Stimulated activated CD8-positive, alpha-beta memory T cell treated with anti-CD3 and anti-CD28 coated beads, Interleukin-2, amount 100 ng/mL, for 48 hours (primary cell): Measurements from ENCODE around the gene COL7A1.

ENCODE experiments used
- DNase-seq, 2 donors: peaks; one replicate each; pipeline ENCODE4 v3.0.0-alpha.2; 2020; ENCODE audit warnings: low read depth in 2 of 2

Gene COL7A1

DNA sequence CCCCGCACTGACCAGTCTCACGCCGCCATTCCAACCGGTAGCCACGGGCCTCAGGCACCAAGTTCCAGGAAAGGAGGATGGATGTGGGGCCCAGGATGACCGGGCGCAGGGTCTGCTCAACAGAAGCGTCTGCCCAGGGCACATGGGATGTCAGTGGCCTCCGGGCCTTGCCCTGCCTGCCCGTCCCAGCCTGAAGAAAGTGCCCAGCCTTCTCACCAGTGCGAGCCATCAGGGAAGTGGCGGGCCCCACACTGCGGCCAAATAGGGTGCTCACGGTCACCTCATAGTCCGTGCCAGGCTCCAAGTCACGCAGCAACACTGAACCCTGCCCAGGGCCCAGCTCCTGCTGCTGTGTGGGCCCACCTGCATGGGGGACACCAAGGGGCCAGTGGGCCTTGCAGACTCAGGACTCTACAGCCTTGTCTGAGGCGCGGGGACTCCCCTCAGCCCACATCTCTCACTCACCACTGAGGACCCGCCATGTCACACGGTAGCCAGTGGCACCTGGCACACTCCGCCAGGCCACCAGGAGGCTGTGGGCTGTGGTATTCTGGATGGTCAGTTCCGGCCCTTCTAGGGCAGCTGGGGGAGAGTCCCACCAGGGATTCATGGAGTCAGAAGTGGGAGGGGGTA, 3.1 kb downstream of the COL7A1 start:
- no peak for DNase-seq

DNA sequence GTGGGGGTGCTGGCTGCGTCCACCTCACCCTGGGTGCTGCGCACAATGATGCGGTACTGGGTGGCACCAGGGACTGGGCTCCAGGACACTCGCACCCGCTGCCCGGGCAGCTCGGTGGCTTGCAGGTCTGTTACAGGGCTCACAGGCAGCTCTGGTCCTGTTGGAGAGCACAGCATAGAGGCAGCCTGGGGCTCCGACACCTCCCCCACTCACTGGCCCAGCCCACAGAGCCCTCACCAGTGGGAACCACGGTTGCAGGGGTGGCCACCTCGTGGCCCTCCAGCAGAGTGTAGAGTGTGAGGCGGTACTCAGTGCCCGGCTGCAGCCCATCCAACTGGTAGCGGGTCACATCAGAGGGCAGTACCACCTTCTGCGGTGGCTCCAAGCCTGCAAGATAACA, 3.7 kb downstream of the COL7A1 start:
- DNase-seq = no peak

DNA sequence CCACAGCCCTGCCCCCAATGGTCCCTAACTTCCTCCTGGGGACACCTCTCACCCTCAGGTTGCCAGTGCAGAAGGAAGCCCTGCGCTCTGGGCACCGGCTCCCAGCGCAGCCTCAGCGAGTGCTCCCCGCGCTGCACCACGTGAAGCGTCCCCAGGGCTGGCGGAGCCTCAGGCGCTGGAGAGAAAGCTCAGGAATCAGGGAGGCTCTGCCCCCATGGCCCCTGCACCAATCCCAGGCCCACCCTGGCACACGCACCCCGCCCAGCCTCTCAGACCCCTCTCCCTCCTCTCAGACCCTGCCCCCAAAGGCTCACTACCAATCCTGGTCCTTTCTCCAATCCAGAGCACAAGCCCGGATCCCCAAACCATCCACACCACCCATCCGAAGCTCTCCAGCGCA, 6.9 kb downstream of the COL7A1 start:
- DNase-seq = no peak

DNA sequence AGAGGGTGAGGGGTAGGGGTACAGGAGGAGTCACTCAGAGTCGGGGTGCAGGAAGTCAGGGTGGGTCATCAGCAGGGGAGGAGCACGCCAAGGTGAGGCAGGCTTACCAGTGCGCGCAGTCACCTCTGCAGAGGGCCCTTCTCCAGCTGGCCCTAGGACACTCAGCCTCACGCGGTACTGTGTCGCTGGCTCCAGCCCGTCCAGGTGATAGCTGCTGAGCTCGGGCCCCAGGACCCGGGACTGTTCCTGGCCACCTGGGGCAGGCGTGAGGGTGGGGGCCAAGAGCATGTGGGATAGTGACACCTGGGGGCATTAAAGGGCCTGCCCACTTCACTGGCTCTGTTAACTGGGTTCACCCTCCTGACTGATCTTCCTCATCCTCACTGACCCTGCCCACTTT, 7.4 kb downstream of the COL7A1 start:
- DNase-seq = no peak

DNA sequence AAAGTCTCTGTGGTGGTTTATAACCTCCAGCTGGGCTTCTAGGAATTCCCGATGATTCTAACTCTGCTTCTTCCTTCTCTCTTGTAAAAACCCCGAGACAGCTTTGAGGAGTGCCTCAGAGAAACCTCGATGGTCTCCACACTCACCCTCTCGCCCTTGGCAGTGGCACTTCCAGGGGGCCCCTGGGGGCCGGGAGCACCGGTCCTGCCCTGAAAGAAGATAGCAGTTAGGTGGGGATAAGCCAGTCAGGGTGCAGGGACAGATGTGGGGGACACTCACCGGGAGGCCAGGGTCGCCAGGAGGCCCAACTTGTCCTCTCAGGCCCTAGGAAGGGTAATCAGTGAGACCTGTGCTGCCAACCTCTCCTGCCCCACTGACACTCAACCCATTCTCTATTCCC, 9.7 kb downstream of the COL7A1 start:
- no peak for DNase-seq

DNA sequence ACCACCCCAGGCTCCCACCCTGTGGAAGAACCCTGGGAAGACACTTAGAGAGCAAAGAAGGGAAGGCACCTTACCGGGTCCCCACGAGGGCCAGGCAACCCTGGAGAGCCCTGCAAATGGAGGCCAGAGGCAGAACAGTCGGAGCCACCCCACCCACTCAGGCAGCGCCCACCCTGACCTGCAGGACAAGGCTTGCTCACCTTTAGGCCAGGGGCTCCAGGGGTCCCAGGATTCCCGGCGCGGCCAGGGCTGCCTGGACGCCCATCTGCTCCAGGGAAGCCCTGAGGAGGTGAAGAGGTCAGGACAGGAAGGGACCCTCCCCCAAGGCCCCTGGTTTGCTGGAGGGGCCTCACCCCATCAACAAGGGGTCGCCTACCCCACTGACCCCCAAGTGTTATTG, 10.3 kb downstream of the COL7A1 start:
- DNase-seq = no peak

DNA sequence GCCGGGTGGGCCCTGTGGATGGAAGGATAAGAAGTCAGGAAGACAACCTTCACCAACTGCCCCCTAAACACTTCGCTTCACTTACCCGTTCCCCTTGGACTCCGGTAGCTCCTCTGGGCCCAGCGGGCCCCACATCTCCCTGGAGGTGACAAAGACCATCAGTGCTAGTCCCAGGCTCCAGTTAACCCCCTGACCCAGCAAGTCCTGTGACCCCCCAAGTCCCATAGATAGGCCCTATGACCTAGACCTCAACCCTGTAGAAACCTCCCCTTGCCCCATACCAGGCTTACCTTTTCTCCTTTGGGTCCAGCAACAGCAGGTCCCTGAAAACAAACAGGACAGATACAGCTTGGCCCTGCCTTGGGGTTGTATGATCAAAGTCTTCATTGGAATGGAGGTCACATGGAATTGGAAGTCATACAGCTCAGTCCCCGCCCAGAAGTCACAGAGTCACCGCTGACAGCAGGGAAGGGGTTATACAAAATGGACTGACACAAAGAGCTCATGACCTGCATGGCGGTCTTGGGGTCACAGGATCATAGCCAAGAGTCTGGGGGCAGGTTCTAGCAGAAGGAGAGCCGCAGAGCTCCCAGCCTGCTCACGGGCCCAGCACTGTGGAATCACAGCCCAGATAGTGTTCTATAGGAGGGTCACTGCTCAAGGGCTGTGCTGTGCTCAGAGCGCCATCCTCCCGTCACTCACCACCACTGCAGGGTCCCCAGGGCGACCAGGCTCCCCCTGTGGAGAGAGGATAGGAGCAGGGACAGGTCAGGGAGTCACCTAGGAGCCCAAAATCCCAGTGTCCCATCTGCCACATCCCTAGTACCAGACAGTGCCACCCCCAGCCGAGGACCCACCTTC, 13.3 kb downstream of the COL7A1 start:
- no peak for DNase-seq

DNA sequence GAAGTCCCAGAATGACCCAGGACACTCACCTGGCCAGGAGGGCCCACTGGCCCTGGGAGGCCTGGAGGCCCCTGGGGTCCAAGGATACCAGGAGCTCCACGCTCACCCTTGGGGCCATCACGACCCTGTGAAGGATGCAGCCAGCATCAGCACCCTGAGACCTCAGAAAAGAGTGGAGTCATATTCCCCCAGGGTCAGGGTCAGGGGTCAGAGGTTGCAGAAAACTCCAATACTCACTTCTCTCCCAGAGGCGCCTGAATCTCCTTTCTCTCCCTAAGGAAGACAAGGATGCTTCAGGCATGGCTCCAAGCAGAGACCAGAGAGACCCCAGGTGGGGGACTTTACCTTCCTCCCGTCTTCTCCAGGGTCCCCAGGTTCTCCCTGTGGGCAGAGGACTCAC, 18.5 kb downstream of the COL7A1 start:
- DNase-seq = no peak

DNA sequence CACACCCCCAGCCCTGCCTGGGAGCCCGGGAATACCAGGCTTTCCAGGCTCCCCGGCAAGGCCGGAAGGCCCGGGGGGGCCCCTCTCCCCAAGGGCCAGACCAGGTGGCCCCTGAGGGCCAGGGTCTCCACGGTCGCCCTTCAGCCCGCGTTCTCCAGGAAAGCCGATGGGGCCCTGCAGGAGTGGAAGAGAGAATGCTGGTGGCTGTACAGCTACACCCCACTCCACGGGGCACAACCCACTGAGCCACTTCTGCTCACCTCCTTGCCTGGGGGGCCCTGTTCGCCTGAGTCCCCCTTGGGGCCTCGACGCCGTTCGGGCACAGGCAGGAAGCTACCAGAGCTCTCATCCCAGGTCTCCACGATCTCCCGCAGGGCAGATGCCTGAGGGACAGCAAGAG, 19.8 kb downstream of the COL7A1 start:
- no peak for DNase-seq

DNA sequence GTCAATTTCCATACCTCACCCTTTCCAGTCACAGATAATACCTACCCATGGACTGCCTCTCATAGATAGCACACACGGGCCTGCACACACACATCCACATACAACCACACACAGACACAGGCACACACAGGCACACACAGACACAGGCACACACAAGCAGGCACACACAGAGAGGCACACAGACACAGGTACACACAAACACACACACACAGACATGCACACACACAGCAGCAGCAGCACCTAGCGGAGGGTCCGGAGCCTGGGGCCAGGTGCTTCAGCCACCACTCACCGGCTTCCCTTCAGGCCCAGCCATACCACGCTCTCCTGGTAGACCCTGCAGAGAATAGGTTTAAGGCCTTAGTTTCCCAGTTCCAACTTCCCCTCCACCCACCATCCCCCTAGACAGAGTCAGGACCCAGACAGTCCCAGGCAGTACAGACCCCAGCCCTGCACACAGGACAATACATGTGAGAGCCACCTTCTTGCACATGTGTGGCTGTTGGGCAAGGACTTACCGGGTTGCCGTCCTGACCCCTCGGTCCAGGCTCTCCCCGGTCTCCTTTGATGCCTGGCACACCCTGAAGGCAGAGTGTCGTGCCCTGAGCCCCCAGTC, 21.1 kb downstream of the COL7A1 start:
- no peak for DNase-seq

DNA sequence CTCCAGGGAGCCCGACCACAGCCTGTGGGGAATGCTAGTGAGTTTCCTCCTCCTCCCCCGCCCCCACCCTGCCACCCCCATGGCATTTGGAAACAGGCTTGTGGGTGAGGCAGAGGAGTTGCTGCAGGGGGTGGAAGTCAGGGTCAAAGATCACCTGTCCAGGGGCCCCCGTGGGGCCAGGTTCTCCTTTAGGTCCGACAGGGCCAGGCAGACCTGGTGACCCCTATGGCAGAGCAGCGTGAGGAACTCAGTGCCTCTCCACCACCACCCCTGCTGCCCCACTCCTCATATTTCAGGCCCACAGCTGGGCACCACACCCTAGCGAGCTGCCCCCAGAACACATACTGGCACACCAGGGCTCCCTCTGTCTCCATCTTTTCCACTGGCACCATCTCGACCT, 22.6 kb downstream of the COL7A1 start:
- no peak for DNase-seq

DNA sequence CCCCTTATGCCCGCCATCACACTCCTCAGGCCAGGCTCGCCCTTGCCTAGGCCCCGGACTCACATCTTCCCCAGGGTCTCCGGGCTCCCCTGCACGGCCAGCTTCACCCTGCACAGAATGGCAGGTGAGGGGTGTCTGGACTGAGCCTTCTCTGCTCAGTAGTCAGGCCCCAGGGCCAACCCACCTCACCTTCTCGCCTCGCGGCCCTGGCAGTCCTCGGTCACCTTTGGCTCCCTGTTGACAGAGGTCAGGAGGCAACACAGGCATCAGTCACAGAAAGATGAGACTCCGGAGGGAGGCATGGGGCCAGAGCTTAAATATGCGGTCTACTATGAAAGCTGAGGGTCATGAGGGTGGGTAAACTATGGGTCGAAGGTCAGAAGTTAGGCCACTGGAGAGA, 23.2 kb downstream of the COL7A1 start:
- DNase-seq = no peak

DNA sequence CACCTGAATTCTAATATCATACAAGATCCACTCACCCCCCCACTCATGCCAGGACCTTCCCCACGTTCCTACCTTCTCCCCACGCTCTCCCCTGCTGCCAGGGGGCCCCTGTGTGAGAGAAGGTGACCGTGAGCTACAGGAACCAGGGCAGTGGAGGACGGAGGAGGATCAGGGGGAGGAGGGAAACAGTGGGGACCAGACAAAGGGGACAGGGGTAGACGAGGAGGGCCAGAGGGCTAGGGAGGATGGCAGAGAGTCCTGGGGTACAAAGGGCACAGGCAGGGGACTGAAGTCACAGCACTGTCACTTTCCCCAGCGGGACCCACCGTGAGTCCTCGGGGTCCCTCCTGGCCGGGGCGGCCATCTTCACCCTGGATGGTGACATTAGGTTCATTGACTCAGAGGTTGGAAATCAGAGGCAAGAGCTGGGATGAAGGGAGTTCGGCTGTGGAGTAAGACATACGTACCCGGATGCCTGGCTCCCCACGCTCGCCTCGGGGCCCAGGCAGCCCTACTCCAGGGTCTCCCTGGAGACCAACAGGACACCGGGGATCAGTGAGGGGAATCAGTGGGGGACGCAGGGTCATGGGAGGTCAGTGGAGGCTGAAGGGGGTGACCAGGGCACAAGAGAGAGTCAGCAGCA, 25.2 kb downstream of the COL7A1 start:
- DNase-seq = no peak

DNA sequence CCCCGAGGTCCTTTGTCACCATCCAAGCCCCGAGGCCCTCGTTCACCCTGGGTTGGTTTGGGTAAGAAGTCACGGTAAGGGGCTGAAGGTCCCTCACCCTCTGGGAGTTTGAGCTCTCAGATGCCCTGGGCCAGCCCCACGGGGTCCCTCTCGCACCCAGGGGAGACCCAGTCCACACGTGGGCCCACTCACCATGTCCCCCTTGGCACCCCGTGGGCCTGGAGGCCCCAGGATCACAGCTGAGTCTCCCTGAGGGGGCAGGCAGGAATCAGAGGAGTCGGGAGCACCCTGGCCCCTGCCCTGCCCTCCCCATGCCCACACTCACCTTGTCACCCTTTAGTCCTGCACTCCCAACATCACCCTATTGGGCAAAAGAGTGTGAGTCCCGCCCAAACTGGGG, 25.7 kb downstream of the COL7A1 start:
- no peak for DNase-seq

DNA sequence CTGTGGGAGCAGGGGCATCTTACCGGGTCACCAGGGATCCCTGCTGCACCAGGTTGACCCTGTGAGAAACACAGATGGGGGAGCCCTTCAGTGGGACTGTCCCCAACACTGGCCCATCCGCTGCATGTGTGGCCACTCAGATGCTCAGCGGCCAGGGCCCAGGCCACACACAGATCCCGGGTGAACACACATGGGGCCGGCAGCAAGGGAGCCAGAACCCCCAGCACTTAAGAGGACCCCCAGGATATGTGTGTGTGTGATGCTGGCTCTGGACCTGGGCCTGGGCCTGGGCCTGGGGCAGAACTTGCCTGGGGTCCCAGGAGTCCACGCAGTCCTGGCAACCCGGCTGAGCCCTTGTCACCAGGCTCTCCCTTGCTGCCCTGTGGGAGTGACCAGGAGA, 26.7 kb downstream of the COL7A1 start:
- DNase-seq = no peak

DNA sequence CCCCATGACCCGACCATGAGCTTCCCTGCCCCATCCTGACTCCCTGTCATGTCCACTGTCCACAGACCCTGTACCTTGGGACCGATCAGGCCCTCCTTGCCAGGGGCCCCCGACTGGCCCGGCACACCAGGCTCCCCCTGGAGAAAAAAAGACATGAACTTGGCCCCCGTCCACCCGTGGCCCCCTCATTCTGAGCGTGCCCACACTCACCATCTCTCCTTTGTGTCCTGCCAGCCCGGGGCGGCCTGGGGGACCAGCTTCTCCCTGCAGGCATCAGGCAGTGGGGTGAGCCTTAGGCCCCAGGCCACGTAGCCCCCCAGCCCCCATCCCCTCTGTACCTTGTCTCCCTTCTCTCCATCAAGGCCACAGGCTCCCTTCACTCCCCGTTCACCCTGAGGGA, 27.6 kb downstream of the COL7A1 start:
- no peak for DNase-seq

DNA sequence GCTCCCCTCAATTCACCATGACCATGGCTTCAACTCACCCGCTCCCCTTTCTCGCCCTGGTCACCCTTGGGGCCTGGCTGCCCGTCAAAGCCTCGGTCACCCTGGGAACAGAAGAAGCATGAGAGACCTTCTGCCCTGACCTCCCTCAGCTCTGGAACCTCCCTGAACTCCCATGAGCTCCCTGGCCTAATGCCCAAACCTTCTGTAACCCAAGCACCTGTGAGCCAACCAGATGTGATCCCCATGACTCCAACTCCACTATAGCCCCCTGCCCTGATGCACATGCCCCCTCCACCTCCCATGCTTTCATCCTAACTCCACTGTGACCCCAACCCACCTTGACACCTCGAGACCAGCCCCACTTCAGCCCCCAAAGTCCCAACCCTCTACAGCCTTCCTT, 28.0 kb downstream of the COL7A1 start:
- DNase-seq = no peak

DNA sequence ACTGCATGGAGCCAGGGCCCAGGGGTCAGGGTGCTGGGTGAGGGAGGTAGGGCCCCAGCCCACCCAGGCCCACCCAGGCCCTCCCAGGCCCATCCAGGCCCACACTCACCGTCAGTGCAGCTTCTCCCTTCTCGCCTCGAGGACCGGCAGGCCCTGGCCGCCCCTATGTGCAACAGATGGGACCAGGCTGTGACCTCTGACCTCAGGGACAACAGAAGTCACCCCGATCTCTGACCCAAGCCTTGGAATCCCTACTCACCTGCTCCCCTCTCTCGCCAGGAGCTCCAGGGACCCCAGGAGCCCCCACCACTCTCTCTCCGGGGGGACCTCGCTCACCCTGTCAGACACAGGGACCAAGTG, 28.7 kb downstream of the COL7A1 start:
- no peak for DNase-seq

DNA sequence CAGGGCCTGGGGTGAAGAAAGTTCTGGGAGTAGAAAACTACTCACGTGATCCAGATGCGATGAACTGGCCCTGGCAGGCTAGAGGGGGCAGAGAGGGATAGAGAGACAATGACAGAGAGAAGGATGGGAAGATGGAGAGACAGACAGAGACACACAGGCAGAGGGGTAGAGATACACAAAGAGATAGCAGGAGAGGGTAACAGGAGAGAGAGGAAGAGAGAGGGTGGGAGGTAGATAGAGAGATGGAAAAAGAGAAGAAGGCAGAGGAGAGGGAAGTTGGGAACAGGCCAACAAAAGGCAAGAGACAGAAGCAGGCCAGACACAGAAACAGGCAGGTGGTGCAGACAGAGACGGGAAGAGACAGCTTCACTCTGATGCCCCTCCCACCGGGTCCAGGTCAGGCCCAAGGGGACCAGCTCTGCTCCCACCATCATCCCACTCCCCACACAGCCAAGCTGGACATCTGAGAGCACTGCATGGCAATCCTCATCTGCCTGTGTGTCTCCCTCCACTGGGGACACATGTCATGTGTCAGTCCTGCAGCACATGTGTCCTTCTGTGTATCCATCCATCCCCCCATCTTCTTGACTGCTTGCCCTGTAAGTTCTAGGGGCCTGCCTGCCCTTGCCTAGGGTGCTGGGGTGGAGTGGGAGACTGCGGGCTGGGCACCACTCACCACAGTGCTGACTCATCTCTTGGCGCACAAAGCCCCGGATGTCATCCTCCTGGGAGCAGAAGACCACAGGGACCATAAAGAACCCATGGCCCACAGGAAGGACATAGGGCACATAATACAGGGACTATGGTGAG, 29.3 kb downstream of the COL7A1 start:
- DNase-seq = no peak

DNA sequence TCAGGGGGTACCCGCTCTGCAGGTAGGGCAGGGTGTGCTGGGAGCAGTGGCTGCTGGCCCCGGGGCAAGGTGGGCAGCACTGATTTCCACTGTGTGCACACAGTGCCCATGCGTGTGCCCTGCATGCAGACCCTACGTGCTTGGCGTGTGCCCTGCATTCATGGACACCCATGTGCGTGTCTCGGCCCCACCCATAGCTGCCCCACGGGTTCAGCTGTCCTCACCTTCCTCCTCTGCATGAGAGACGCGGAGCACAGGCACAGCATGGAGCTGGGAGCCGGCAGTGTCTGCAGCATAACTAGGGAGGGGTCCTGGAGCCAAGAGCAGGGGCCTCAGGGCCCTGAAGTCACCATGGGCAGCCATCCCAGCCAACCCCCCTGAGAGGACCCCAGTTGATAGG, 29.9 kb downstream of the COL7A1 start:
- DNase-seq = no peak

DNA sequence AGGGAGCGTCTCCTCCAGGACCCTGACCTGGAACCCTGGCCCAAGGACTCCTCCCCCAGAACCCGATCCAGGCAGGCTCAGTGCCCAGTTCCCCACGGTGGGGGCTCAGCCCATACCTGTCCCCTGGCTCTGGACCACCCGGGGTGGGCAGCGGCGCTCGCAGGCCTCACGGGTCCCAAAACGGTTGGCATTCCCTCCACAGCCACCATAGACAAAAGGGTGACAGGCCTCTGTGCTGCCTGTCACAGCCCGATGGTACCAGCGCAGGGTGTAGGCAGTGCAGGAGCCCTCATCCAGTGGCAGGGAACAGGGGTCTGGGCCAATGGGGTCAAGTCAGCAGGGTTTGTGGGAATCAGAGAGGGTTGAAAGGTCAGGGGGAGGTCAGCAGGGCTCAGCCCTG, 30.5 kb downstream of the COL7A1 start:
- DNase-seq = no peak

DNA sequence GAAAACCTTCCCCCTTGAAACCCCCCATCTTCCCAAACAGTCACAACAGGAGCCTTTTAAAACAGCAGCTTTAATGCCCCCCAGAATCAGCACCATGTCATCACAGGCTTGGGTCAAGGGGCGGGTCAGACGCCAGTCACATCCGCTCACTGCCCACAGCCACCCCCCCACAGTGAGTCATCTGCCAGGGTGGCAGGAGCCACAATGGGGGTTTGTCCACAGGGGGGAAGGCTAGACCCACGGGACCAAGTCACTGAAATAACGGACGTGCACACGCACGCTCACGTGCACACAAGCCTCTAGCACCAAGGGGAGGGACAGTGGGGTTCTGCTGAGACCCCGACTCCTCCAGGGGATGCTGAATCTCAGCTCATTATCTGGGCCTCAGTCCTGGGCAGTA, 31.1 kb downstream of the COL7A1 start:
- peak; percentile 39 to 40 for DNase-seq
